HepG2 (cell line): Measurements from ENCODE around the gene PDLIM7. TPM values are rescaled to one million over a fixed set of nuclear protein-coding genes. Genes with fewer than 3 reads are reported as not detected.

Source experiments
- AHR ChIP-seq: IDR thresholded peaks from 2 replicates; pipeline ENCODE4 v1.6.1; 2018; ENCODE audit warnings: missing genetic modification reagents, missing compliant biosample characterization
- ASH2L ChIP-seq: fragments of 300-600, 200-600 bp; sonication (generic); IDR thresholded peaks from 2 replicates; pipeline ENCODE4 v1.7.0; 2017; ENCODE audit warnings: low read depth, mild to moderate bottlenecking, moderate library complexity, mixed read lengths, low read length; ENCODE audit not compliant: insufficient read length
- CENPT ChIP-seq: sonication (generic); formaldehyde crosslinking; IDR thresholded peaks from 2 replicates; pipeline ENCODE4 v1.8.0; 2022; ENCODE audit warnings: low read depth, mild to moderate bottlenecking, moderate library complexity, missing genetic modification reagents
- GABPB1 ChIP-seq: IDR thresholded peaks from 2 replicates; pipeline ENCODE4 v1.6.1; 2016; ENCODE audit warnings: mild to moderate bottlenecking, missing genetic modification reagents, moderate library complexity, missing compliant biosample characterization
- GATAD2A ChIP-seq: IDR thresholded peaks from 2 replicates; pipeline ENCODE4 v1.6.1; 2016
- HMGXB4 ChIP-seq, 2 experiments: sonication (generic) in 1 of 2; formaldehyde crosslinking in 1 of 2; IDR thresholded peaks; 2 replicates each; pipeline versions ENCODE4 v1.4.0 to v1.6.1; 2018 to 2020; ENCODE audit warnings: missing genetic modification reagents in 2 of 2, borderline replicate concordance in 1 of 2, low read depth in 1 of 2, mild to moderate bottlenecking in 1 of 2, missing biosample characterization in 1 of 2
- MEIS1 ChIP-seq: sonication (generic); formaldehyde crosslinking; IDR thresholded peaks from 2 replicates; pipeline ENCODE4 v1.9.0; 2021; ENCODE audit warnings: mild to moderate bottlenecking, missing genetic modification reagents, moderate library complexity, borderline replicate concordance
- RARA ChIP-seq: IDR thresholded peaks from 2 replicates; pipeline ENCODE4 v1.6.1; 2016; ENCODE audit warnings: missing genetic modification reagents, missing compliant biosample characterization
- RBM39 ChIP-seq: fragments of 200-400 bp; formaldehyde crosslinking; IDR thresholded peaks from one replicate; pipeline ENCODE4 v1.6.1; 2018; ENCODE audit warnings: antibody characterized with exemption, mild to moderate bottlenecking, low read depth, low read length; ENCODE audit not compliant: poor library complexity, severe bottlenecking
- SALL1 ChIP-seq: sonication (generic); formaldehyde crosslinking; IDR thresholded peaks from 2 replicates; pipeline ENCODE4 v1.8.0; 2022; ENCODE audit warnings: mild to moderate bottlenecking, missing genetic modification reagents
- SIX4 ChIP-seq: sonication (generic); formaldehyde crosslinking; IDR thresholded peaks from 2 replicates; pipeline ENCODE4 v1.4.0; 2020; ENCODE audit warnings: missing genetic modification reagents
- TAF1 ChIP-seq: sonication (generic); formaldehyde crosslinking; IDR thresholded peaks from 2 replicates; pipeline ENCODE4 v1.4.0; 2020; ENCODE audit warnings: missing genetic modification reagents
- TARDBP ChIP-seq: sonication (generic); formaldehyde crosslinking; IDR thresholded peaks from 2 replicates; pipeline ENCODE4 v1.8.0; 2022; ENCODE audit warnings: mild to moderate bottlenecking, missing genetic modification reagents
- TEAD3 ChIP-seq: optimal IDR thresholded peaks from 2 replicates; pipeline ENCODE3; 2016; ENCODE audit warnings: borderline replicate concordance
- UBTF ChIP-seq: sonication (generic); formaldehyde crosslinking; IDR thresholded peaks from 2 replicates; pipeline ENCODE4 v1.4.0; 2020; ENCODE audit warnings: mild to moderate bottlenecking, missing genetic modification reagents
- YY1 ChIP-seq: IDR thresholded peaks from 2 replicates; pipeline ENCODE4 v1.6.1; 2011; ENCODE audit warnings: low read length, low read depth, moderate library complexity, mild to moderate bottlenecking; ENCODE audit not compliant: insufficient read depth, insufficient replicate concordance
- ZC3H13 ChIP-seq: sonication (generic); formaldehyde crosslinking; IDR thresholded peaks from 2 replicates; pipeline ENCODE4 v1.8.1; 2023; ENCODE audit warnings: mild to moderate bottlenecking, missing genetic modification reagents, moderate library complexity
- ZNF264 ChIP-seq: sonication (generic); formaldehyde crosslinking; IDR thresholded peaks from 2 replicates; pipeline ENCODE4 v1.4.0; 2020; ENCODE audit warnings: missing genetic modification reagents
- ZNF276 ChIP-seq: sonication (generic); formaldehyde crosslinking; IDR thresholded peaks from 2 replicates; pipeline ENCODE4 v1.4.0; 2020; ENCODE audit warnings: mild to moderate bottlenecking, low read depth, missing genetic modification reagents
- ZNF605 ChIP-seq: sonication (generic); formaldehyde crosslinking; IDR thresholded peaks from 2 replicates; pipeline ENCODE4 v1.8.0; 2022; ENCODE audit warnings: mild to moderate bottlenecking, missing genetic modification reagents
- polyA plus RNA-seq, 8 experiments: library from polyadenylated mRNA; depleted of rRNA in 3 of 8; stranded (reverse) in 7 of 8; unstranded in 1 of 8; fragments of >200 nt; fragmentation: Illumina TruSeq in 4 of 8; extraction: Trizol in 4 of 8; gene quantifications; 2 replicates each; pipeline versions ENCODE4 v1.2.1 to v1.2.3, GENCODE V29; 2011 to 2016; ENCODE audit warnings: low read depth in 4 of 8, missing spikeins in 1 of 8, mixed read lengths in 1 of 8; ENCODE audit not compliant: insufficient read depth in 1 of 8
- total RNA-seq, 5 experiments: library from RNA; depleted of rRNA; stranded (reverse); fragments of >200 nt; fragmentation: Illumina TruSeq; extraction: Trizol; gene quantifications; 2 replicates each; pipeline ENCODE4 v1.2.3, GENCODE V29; 2016; ENCODE audit warnings: low read depth in 1 of 5
- TF ChIP-seq, protein P1 (sequence below): sonication (generic); formaldehyde crosslinking; IDR thresholded peaks from 2 replicates; pipeline ENCODE4 v1.4.0; 2020; ENCODE audit warnings: missing genetic modification reagents

The PDLIM7 gene
- total and polyA plus RNA-seq, 2 of the 13 experiments (the other 11 are each of a cell fraction or from before 2014, with no cell fraction given), result 21.1 to 31.3 TPM

DNA sequence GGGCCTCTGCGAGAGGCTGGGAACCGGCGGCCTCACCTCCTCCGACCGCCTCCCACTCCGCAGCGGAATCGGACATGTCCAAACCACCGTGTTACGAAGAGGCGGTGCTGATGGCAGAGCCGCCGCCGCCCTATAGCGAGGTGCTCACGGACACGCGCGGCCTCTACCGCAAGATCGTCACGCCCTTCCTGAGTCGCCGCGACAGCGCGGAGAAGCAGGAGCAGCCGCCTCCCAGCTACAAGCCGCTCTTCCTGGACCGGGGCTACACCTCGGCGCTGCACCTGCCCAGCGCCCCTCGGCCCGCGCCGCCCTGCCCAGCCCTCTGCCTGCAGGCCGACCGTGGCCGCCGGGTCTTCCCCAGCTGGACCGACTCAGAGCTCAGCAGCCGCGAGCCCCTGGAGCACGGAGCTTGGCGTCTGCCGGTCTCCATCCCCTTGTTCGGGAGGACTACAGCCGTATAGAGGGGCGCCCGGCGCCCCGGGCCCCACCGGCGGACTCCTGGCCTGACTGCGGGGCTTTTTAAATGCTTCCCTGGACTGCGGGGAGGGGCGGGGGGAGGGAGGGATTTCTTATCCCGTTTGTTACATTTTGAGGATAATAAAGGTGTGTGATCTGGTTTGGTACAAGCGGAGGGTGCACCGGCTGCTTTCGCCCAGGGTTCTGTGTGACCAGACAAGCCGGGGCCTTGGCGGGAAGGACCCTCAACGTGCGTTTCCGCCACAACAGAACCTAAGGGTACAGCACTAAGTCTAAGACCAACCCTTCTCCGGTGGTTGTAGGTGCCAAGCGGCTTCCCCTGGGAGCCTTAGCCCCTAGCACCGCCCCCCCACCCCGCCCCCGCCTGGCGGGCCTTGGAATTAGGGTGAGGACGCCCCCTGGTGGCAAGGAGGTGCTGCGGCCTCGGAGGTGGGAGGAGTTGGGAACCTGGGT is 41.5 kb downstream of the PDLIM7 start (continued):
- TF ChIP-seq HMGXB4 (CRISPR knock-in tag; IDR thresholded peaks at IDR 0.05; ENCODE audit: borderline replicate concordance in 1 of 2, low read depth in 1 of 2), result peak; percentile 68 to 92; a peak in 3 of 4 replicates
- TF ChIP-seq SALL1, result no peak
- TF ChIP-seq ZNF276 (CRISPR knock-in tag), result no peak
- TF ChIP-seq TARDBP (CRISPR knock-in tag), result no peak
- no peak; the same call in none of the 2 replicates for TF ChIP-seq TAF1 (CRISPR knock-in tag)
- no peak for TF ChIP-seq SIX4
- no peak for TF ChIP-seq ZNF264 (CRISPR knock-in tag)
- TF ChIP-seq, protein P1, sequence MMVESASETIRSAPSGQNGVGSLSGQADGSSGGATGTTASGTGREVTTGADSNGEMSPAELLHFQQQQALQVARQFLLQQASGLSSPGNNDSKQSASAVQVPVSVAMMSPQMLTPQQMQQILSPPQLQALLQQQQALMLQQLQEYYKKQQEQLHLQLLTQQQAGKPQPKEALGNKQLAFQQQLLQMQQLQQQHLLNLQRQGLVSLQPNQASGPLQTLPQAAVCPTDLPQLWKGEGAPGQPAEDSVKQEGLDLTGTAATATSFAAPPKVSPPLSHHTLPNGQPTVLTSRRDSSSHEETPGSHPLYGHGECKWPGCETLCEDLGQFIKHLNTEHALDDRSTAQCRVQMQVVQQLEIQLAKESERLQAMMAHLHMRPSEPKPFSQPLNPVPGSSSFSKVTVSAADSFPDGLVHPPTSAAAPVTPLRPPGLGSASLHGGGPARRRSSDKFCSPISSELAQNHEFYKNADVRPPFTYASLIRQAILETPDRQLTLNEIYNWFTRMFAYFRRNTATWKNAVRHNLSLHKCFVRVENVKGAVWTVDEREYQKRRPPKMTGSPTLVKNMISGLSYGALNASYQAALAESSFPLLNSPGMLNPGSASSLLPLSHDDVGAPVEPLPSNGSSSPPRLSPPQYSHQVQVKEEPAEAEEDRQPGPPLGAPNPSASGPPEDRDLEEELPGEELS (CRISPR knock-in tag), result peak; percentile 41; the same call in 1 of the 2 replicates
- peak; percentile 45; the same call in 1 of the 2 replicates for TF ChIP-seq GATAD2A (CRISPR knock-in tag)
- TF ChIP-seq AHR (CRISPR knock-in tag), result no peak
- peak; percentile 49 for TF ChIP-seq GABPB1
- 0 out of 2 replicates have a peak, but pooled peaks have one; percentile 32 for TF ChIP-seq CENPT (CRISPR knock-in tag)
- no peak for TF ChIP-seq MEIS1 (CRISPR knock-in tag)
- TF ChIP-seq RARA (CRISPR knock-in tag), result no peak
- peak; percentile 15; the same call in 1 of the 2 replicates for TF ChIP-seq ZC3H13
- TF ChIP-seq ZNF605 (CRISPR knock-in tag), result 0 out of 2 replicates have a peak, but pooled peaks have one; percentile 11
- TF ChIP-seq RBM39, result peak; percentile 80
- peak; percentile 59 for TF ChIP-seq TEAD3
- peak; percentile 75 for TF ChIP-seq UBTF (CRISPR knock-in tag)
- peak; percentile 15 for TF ChIP-seq YY1
- TF ChIP-seq ASH2L, result no peak
